Stimulated activated CD8-positive, alpha-beta memory T cell treated with anti-CD3 and anti-CD28 coated beads, Interleukin-2, amount 100 ng/mL, for 48 hours (primary cell): ENCODE measurements around the gene PHACTR1.
"Not testable (repeated sequence)": the region's sequence is repeated elsewhere in the genome, so short reads cannot be mapped to it uniquely, and the experiment has no call there.

Experiments used
- DNase-seq, 2 donors: peaks; one replicate each; pipeline ENCODE4 v3.0.0-alpha.2; 2020; ENCODE audit warnings: low read depth in 2 of 2

Gene PHACTR1

GRCh38 chr6:13305288-13305687, 588.7 kb downstream of the PHACTR1 start:
- no peak for DNase-seq

- no peak for DNase-seq
These were observed 589.2 kb downstream of the PHACTR1 start for GRCh38 chr6:13305791-13306190.

- DNase-seq, result no peak
These were observed 591.0 kb downstream of the PHACTR1 start for GRCh38 chr6:13307508-13307995.

GRCh38 chr6:13308332-13308731, 591.8 kb downstream of the PHACTR1 start:
- DNase-seq, result no peak

- DNase-seq, result no peak
These were observed 594.6 kb downstream of the PHACTR1 start for GRCh38 chr6:13311155-13311554.

- no peak for DNase-seq
These were observed 598.2 kb downstream of the PHACTR1 start for GRCh38 chr6:13314806-13315205.

GRCh38 chr6:13315896-13316295, 599.3 kb downstream of the PHACTR1 start:
- DNase-seq, result no peak

- no peak for DNase-seq
These were observed 602.3 kb downstream of the PHACTR1 start for GRCh38 chr6:13318821-13319220.

GRCh38 chr6:13319891-13320564, 603.5 kb downstream of the PHACTR1 start:
- no peak for DNase-seq

- not testable (repeated sequence) for DNase-seq
These were observed 609.5 kb downstream of the PHACTR1 start for GRCh38 chr6:13326031-13326586.

- DNase-seq, result no peak
These were observed 611.1 kb downstream of the PHACTR1 start for GRCh38 chr6:13327691-13328075.

GRCh38 chr6:13328076-13328874, 611.7 kb downstream of the PHACTR1 start, which contains the start of gene TBC1D7:
TSS of gene TBC1D7 (minus strand) at chr6:13328537. CDS start at chr6:13326898, 1,639 bp downstream.
- DNase-seq, result peak; percentile 90

- DNase-seq, result no peak
These were observed 612.3 kb downstream of the PHACTR1 start for GRCh38 chr6:13328875-13329183.

GRCh38 chr6:13331516-13332348, 615.2 kb downstream of the PHACTR1 start:
- no peak for DNase-seq

GRCh38 chr6:13332349-13332706, 615.8 kb downstream of the PHACTR1 start:
- no peak for DNase-seq

GRCh38 chr6:13334953-13335352, 618.4 kb downstream of the PHACTR1 start:
- DNase-seq, result no peak

- peak; percentile 44 to 76 for DNase-seq
These were observed 620.0 kb downstream of the PHACTR1 start for GRCh38 chr6:13336553-13336952.

GRCh38 chr6:13338038-13338437, 621.5 kb downstream of the PHACTR1 start:
- DNase-seq, result no peak
